Fibroblast of skin of abdomen (primary cell): ENCODE measurements around the gene CCDC183.
"Not testable (repeated sequence)": the region's sequence is repeated elsewhere in the genome, so short reads cannot be mapped to it uniquely, and the experiment has no call there.

Experiments used
- DNase-seq: peaks from one replicate; pipeline ENCODE4 v3.0.0-alpha.2; 2013

Gene CCDC183

GRCh38 chr9:136840140-136840876 lies 44.2 kb downstream of the CCDC183 start:
- DNase-seq, result no peak

DNA sequence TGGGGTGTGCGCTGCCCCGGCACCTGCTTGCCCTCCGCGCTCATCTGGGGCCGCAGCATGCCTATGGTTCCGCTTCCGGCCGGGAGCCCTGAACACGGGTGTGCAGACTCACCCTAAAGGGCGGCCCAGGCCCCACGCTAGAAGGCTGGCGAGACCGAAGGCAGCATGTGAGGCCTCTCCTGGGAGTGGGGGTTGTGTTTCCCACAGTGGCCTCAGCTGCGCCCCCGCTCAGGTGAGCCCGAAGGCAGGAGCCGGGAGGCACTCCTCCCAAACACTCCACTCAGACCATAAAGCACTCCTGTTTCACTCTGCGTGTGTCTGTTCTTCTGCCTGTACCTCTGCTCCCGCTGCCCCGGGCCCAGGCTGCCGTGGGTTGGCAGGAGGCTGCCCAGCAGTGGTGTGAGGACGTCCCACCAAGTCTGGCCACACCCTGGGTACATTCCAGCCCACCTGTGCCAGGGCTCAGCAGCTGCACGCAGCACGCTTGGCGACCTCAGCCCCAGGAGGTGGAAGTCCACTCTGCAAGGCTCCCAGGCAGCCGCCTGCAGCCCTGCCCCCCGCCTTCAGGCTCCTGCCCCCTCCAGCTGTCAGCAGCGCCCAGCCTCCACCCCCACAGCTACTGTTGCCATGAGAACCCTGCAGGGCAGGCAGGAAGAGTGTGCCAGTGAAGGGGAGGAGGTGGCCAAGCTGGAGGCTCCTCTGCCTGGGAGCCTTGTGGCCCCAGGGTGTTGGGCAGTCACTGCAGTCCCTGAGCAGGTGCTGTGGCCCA lies 44.9 kb downstream of the CCDC183 start:
- DNase-seq, result peak; percentile 42

- DNase-seq, result not testable (repeated sequence)
Observed at GRCh38 chr9:136841646-136842379, 45.7 kb downstream of the CCDC183 start.

DNA sequence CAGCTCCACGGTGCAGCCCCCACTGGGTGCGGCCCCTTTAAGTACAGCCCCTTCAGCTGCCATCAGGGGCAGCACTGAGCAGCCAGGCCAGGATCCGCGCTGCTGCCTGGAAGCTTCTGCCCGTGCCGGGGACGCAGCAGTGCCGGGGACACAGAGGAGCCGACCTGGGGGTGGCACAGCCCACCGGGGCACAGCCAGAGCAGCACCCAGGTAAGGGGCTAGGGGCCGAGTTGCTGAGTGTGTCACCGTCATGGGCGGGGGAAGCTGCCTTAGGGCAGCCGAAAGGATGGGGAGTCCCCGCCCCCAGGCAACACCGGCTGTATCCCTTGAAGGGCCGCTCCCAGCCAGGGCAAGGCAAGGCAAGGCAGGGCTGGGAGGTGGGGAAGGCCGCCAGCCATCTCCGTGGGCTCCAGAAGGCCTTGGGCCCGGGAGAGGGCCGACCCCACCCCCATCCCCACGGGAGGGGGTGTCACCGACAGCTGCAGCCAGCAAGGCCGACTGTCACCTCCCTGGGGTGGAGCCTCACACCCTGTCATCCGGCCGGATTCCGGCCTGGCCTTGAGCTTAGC lies 46.3 kb downstream of the CCDC183 start, which contains the start of gene AJM1:
TSS of gene AJM1 (plus strand) at position 99 of the 569 bp plus-strand sequence. CDS start 1,937 bp downstream, outside the sequence.
- DNase-seq, result peak; percentile 68

- not testable (repeated sequence) for DNase-seq
Observed at GRCh38 chr9:136843159-136843800, 47.1 kb downstream of the CCDC183 start.

GRCh38 chr9:136843801-136844740 lies 47.9 kb downstream of the CCDC183 start:
- DNase-seq, result not testable (repeated sequence)

GRCh38 chr9:136844761-136845464 lies 48.8 kb downstream of the CCDC183 start:
- DNase-seq, result no peak

DNA sequence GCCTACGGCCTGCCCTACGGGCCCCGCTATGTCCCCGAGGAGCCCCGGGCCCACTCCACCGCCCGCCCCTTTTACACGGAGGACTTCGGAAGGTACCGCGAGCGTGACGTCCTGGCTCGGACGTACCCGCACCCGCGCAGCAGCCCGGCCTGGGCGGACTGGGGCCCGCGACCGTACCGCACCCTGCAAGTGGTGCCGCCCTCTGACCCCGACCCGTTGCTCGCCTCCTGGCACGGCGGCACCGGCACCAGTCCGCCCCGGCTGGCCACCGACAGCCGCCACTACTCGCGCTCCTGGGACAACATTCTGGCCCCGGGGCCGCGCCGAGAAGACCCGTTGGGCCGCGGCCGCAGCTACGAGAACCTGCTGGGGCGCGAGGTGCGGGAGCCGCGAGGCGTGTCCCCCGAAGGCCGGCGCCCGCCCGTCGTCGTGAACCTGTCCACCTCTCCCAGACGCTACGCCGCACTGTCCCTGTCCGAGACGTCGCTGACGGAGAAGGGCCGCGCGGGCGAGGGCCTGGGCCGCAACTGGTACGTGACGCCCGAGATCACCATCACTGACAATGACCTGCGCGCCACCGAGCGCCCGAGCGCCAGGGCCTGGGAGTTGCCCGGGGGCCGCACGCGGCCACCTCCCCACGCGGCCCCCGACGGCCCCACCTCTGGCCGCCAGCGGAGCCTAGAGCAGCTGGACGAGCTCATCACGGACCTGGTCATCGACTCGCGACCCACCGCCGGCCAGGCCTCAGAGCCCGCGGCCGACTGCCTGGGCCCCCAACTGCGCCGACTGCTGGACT lies 49.5 kb downstream of the CCDC183 start:
- no peak for DNase-seq

- DNase-seq, result no peak
Observed at GRCh38 chr9:136846376-136847087, 50.4 kb downstream of the CCDC183 start.

- DNase-seq, result peak; percentile 79
Observed at GRCh38 chr9:136847088-136847825, 51.1 kb downstream of the CCDC183 start.

- peak; percentile 82 for DNase-seq
Observed at GRCh38 chr9:136847826-136848392, 51.8 kb downstream of the CCDC183 start.

- DNase-seq, result no peak
Observed at GRCh38 chr9:136848393-136849037, 52.4 kb downstream of the CCDC183 start.

DNA sequence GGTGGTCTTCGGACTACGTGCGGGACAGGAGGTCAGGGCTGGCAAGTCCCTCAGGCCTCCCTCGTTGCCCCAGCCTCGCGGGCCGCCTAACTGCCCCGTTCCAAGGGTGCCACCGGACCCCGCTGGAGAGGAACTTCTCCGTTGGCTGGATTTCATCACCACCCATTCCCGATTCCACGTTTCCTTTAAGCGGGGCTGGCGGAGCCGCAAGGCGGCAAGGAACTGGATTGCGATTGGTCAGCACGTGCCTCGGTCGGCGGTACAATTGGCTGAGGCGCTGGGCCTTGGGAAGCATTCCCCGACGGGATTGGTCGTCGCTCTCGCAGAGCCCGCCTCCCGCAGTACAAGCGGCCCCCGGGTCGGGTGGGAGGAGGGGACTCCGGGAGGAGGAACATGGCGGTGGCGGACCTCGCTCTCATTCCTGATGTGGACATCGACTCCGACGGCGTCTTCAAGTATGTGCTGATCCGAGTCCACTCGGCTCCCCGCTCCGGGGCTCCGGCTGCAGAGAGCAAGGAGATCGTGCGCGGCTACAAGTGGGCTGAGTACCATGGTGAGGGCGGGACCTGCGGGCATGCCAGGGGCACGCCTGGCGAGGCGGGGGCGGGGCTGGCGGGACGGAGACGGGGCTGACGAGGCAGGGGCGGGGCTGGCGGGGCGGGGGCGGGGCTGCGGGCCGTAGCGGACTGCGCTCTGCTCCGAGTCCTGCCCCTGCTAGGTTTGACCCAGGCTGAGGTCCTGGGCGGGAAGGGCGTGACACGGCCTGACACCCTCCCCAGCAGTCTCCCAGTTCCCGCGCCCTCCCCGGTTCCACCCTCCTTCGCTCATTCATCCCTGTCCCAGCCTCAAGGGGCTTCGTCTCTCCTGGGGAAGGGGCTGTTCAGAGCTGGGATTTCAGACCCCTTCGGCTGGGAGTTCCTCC lies 53.2 kb downstream of the CCDC183 start, which contains the start of gene PHPT1:
TSS of gene PHPT1 (plus strand) at position 372 of the 922 bp plus-strand sequence. CDS start at position 394, 22 bp downstream.
- DNase-seq, result peak; percentile 99

GRCh38 chr9:136849960-136850865 lies 54.1 kb downstream of the CCDC183 start:
- no peak for DNase-seq
